PC-9 (cell line): Measurements from ENCODE around the gene CD209. TPM values are rescaled to one million over a fixed set of nuclear protein-coding genes. Genes with fewer than 3 reads are reported as not detected.
A peak's percentile ranks its signal among the peaks of the same experiment; 100 is the strongest.

Experiments used
- BruUV-seq: library from RNA; stranded (reverse); fragments of 400-500 nt; replicated peaks from 2 replicates; lab custom pipeline; 2021; lab: Mats Ljungman, UMichigan
- CTCF ChIA-PET: fragments of 300-600 bp; sonication (Branson Sonifier 250); formaldehyde crosslinking; loops from one replicate; lab custom pipeline; 2022; ENCODE audit warnings: antibody characterized with exemption; lab: Charles Lee
- POLR2A ChIA-PET: fragments of 300-600 bp; sonication (Branson Sonifier 250); formaldehyde crosslinking; loops from one replicate; lab custom pipeline; 2022; ENCODE audit warnings: antibody characterized with exemption; ENCODE audit not compliant: unreplicated experiment; lab: Charles Lee
- DNase-seq, 2 experiments: peaks; one replicate each; pipeline versions ENCODE4 v3.0.0 to v3.0.0-alpha.2; 2015 to 2022; ENCODE audit warnings: mixed read lengths in 1 of 2
- H2AFZ ChIP-seq: fragments of 200-600 bp; sonication (generic); 2 replicates; pipeline ENCODE4 v1.8.1; 2017; ENCODE audit warnings: antibody characterized with exemption
- H3F3A ChIP-seq: fragments of 200-600 bp; sonication (generic); 2 replicates; pipeline ENCODE4 v1.8.1; 2017; ENCODE audit warnings: antibody characterized with exemption, mild to moderate bottlenecking, low read depth; ENCODE audit not compliant: insufficient read depth
- H3K27ac ChIP-seq: fragments of 200-600 bp; sonication (generic); 2 replicates; pipeline ENCODE4 v1.6.1; 2016; ENCODE audit warnings: mixed run types
- H3K27me3 ChIP-seq: fragments of 200-600 bp; sonication (generic); 2 replicates; pipeline ENCODE4 v1.6.1; 2016; ENCODE audit warnings: low read depth, mixed run types; ENCODE audit not compliant: insufficient read depth
- H3K36me3 ChIP-seq: fragments of 200-600 bp; sonication (generic); 2 replicates; pipeline ENCODE4 v1.6.1; 2016; ENCODE audit warnings: low read depth, mixed run types
- H3K4me1 ChIP-seq: fragments of 200-600 bp; sonication (generic); replicated peaks from 2 replicates; pipeline ENCODE4 v1.6.1; 2016; ENCODE audit warnings: mixed run types; ENCODE audit not compliant: insufficient read depth
- H3K4me2 ChIP-seq: fragments of 200-600 bp; sonication (generic); 2 replicates; pipeline ENCODE4 v1.6.1; 2017; ENCODE audit warnings: mixed run types
- H3K4me3 ChIP-seq: fragments of 200-600 bp; sonication (generic); 2 replicates; pipeline ENCODE4 v1.6.1; 2016; ENCODE audit warnings: mixed run types
- H3K79me2 ChIP-seq: fragments of 200-600 bp; sonication (generic); 2 replicates; pipeline ENCODE4 v1.6.1; 2017; ENCODE audit warnings: low read depth, mixed run types
- H3K9me2 ChIP-seq: fragments of 200-600 bp; sonication (generic); 2 replicates; pipeline ENCODE4 v1.8.1; 2017; ENCODE audit warnings: mild to moderate bottlenecking; ENCODE audit not compliant: insufficient read depth
- H3K9me3 ChIP-seq: fragments of 200-600 bp; sonication (generic); 2 replicates; pipeline ENCODE4 v1.8.1; 2016; ENCODE audit warnings: low read depth; ENCODE audit not compliant: insufficient read depth
- H4K20me1 ChIP-seq: fragments of 200-600 bp; sonication (generic); 2 replicates; pipeline ENCODE4 v1.8.1; 2017; ENCODE audit not compliant: insufficient read depth
- CTCF ChIP-seq: fragments of 200-600 bp; sonication (generic); conservative IDR thresholded peaks from 2 replicates; pipeline ENCODE4 v1.6.1; 2017; ENCODE audit warnings: mixed run types, antibody characterized with exemption, mild to moderate bottlenecking, moderate library complexity
- EZH2 ChIP-seq: fragments of 200-600 bp; sonication (generic); IDR thresholded peaks from 2 replicates; pipeline ENCODE4 v1.8.0; 2017; ENCODE audit warnings: antibody characterized with exemption, low read depth
- intact Hi-C: fragments of 100-400 bp; cut with micrococcal nuclease; formaldehyde crosslinking; loops from one replicate; pipeline ENCODE4 v1.10.0; 2022; ENCODE audit not compliant: unreplicated experiment
- total RNA-seq: library from RNA; stranded (reverse); gene quantifications from 2 replicates; pipeline ENCODE4 v1.2.3, GENCODE V29; 2021

The CD209 gene
- total RNA-seq, 1 experiment from 2014 or later, result not detected

GRCh38 chr19:7773841-7774240, 26.5 kb upstream of the CD209 start:
- Histone ChIP-seq H4K20me1 (no peaks in the 10 kb centered on the region), H3K36me3 (no peaks in the 10 kb centered on the region), H3K79me2 (no peaks in the 10 kb centered on the region), H3K27ac (no peak overlapping the region), H3F3A (peaks cover 7% of the 10 kb centered on the region; the same call in 1 of the 2 replicates), H3K9me3 (no peaks in the 10 kb centered on the region), H2AFZ (no peak overlapping the region), H3K4me3 (no peak overlapping the region), H3K4me1 (peaks cover 21% of the 10 kb centered on the region), H3K4me2 (peak overlapping the region; percentile 44), H3K27me3 (peaks cover 13% of the 10 kb centered on the region; the same call in 1 of the 2 replicates), H3K9me2 (no peaks in the 10 kb centered on the region)
- intact Hi-C loops, result no loop called here
- TF ChIP-seq CTCF (no peak), EZH2 (no peak)
- CTCF ChIA-PET, result interaction anchor here (0.9 kb wide), 1 partner anchor 31 kb away, joined by 3 read pairs; no protein-coding TSS in a partner anchor
- BruUV-seq, result no TSS peak
- POLR2A ChIA-PET, result no interaction called here
- DNase-seq, result peak in 1 of 2 experiments; percentile 65

GRCh38 chr19:7772752-7773291, 25.5 kb upstream of the CD209 start:
- BruUV-seq, result no TSS peak
- Histone ChIP-seq H3K9me2 (no peaks in the 10 kb centered on the region), H3K36me3 (no peaks in the 10 kb centered on the region), H3K79me2 (no peaks in the 10 kb centered on the region), H4K20me1 (no peaks in the 10 kb centered on the region), H3K4me1 (peaks cover 21% of the 10 kb centered on the region), H3F3A (peaks cover 7% of the 10 kb centered on the region; the same call in 1 of the 2 replicates), H3K9me3 (no peaks in the 10 kb centered on the region), H2AFZ (no peak overlapping the region), H3K4me3 (peak overlapping the region; percentile 1; the same call in 1 of the 2 replicates), H3K27me3 (peaks cover 17% of the 10 kb centered on the region; the same call in 1 of the 2 replicates), H3K4me2 (peak overlapping the region; percentile 44), H3K27ac (no peak overlapping the region)
- POLR2A ChIA-PET, result interaction anchor here (0.6 kb wide), 1 partner anchor 318 kb away, joined by 4 read pairs; no protein-coding TSS in a partner anchor
- peak in 1 of 2 experiments; percentile 81 for DNase-seq
- no peak for TF ChIP-seq EZH2
- no peak for TF ChIP-seq CTCF
- intact Hi-C loops, result no loop called here
- CTCF ChIA-PET, result no interaction called here

- H3K27ac ChIP-seq, result no peak overlapping the region
- peaks cover 7% of the 10 kb centered on the region; the same call in 1 of the 2 replicates for H3F3A ChIP-seq
- no peaks in the 10 kb centered on the region for H3K36me3 ChIP-seq
- H3K4me3 ChIP-seq, result no peak overlapping the region
- peaks cover 31% of the 10 kb centered on the region for H3K27me3 ChIP-seq
- no peak overlapping the region for H3K4me2 ChIP-seq
- H3K9me2 ChIP-seq, result no peaks in the 10 kb centered on the region
- BruUV-seq, result no TSS peak
- no peak for TF ChIP-seq CTCF
- TF ChIP-seq EZH2, result no peak
- no peaks in the 10 kb centered on the region for H4K20me1 ChIP-seq
- CTCF ChIA-PET, result no interaction called here
- H2AFZ ChIP-seq, result no peak overlapping the region
- no peaks in the 10 kb centered on the region for H3K9me3 ChIP-seq
- POLR2A ChIA-PET, result no interaction called here
- DNase-seq, result no peak
- H3K4me1 ChIP-seq, result peaks cover 21% of the 10 kb centered on the region
- intact Hi-C loops, result no loop called here
- no peaks in the 10 kb centered on the region for H3K79me2 ChIP-seq
These were observed 23.7 kb upstream of the CD209 start for GRCh38 chr19:7771072-7771471.
